8988T (cell line): ENCODE measurements around the gene PXDN.

ENCODE experiments used
- DNase-seq: peaks from one replicate; pipeline ENCODE4 v3.0.0; 2011

PXDN gene

GRCh38 chr2:1645761-1646476, 98.4 kb downstream of the PXDN start:
- DNase-seq = no peak

DNA sequence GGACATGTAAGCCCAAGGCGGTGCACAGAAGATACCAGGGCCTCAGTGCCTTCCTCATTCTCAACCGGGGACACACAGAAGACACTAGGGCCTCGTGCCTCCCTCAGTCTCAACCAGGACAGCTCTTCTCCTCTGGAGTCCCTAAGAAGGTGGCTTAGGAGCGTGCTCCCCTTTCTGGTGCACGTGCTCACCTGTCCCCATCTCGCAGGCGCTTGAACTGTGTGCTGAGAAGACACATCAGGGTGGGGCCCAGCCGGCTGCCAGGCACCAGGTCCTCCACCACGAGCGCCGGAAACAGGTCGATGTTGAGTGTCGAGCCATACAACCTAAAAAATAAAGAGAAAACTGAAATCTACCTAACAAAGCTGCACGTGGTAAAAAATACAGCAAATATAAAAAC, 99.9 kb downstream of the PXDN start:
- DNase-seq = no peak

- no peak for DNase-seq
These were observed 101.2 kb downstream of the PXDN start for GRCh38 chr2:1642993-1643619.

- DNase-seq = no peak
These were observed 102.1 kb downstream of the PXDN start for GRCh38 chr2:1642066-1642861.

DNA sequence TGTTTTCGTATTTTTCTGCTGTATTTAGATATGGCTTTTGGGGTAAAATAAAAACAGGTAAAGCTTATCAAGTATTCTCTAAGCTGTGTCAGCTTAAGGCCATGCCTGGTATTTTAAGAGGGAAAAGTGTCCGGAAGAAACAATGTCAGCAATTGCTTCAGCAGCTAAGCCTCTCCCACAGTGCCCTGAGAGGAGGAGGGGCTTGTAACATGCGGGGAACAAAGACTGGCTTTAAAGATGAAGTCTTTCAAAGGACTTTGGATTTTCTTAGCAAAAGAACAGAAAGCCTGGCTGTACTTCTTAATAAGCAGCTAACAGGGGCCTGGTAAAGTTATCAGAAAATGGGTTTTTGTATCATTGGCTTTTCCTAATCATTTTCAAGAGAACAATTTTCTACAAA, 102.8 kb downstream of the PXDN start:
- DNase-seq = no peak

GRCh38 chr2:1640301-1641135, 103.8 kb downstream of the PXDN start:
- DNase-seq = no peak

GRCh38 chr2:1639086-1639858, 105.0 kb downstream of the PXDN start:
- DNase-seq = no peak

DNA sequence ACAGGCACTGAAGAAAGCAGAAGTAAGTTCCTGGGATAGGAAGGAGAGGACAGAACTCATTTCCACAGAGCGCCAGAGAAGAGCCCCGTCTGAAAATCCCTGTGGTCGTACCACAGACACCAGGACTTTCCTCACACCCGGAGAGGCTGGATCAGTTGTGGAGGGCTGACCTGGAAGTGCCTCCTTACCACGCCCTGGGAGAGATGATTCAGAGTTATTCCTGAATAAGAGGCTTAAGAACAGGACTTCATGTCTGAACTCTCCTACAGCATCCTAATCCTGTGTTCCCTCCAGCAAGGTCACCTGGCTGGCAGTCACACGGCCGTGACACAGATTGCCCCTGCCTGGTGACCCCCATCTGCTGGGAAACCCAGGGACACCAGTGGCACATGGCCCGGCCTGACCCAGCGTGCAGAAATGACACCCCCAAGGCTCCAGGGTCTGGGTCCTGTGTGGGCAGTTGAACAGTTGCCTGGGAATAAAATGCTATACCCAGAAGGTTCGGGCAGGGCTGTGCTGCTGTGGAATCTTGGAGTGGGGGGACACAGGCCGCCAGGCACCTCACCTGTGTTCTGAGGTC, 105.9 kb downstream of the PXDN start:
- no peak for DNase-seq

GRCh38 chr2:1636791-1637415, 107.4 kb downstream of the PXDN start:
- DNase-seq = no peak

GRCh38 chr2:1635823-1636222, 108.5 kb downstream of the PXDN start:
- DNase-seq = no peak

GRCh38 chr2:1634681-1635341, 109.5 kb downstream of the PXDN start:
- DNase-seq = no peak

GRCh38 chr2:1633936-1634587, 110.3 kb downstream of the PXDN start:
- no peak for DNase-seq

- no peak for DNase-seq
These were observed 111.1 kb downstream of the PXDN start for GRCh38 chr2:1633092-1633671.

- no peak for DNase-seq
These were observed 111.8 kb downstream of the PXDN start for GRCh38 chr2:1632510-1632909.

- no peak for DNase-seq
These were observed 112.3 kb downstream of the PXDN start for GRCh38 chr2:1632002-1632348.

- DNase-seq = no peak
These were observed 112.9 kb downstream of the PXDN start for GRCh38 chr2:1631292-1632001.

DNA sequence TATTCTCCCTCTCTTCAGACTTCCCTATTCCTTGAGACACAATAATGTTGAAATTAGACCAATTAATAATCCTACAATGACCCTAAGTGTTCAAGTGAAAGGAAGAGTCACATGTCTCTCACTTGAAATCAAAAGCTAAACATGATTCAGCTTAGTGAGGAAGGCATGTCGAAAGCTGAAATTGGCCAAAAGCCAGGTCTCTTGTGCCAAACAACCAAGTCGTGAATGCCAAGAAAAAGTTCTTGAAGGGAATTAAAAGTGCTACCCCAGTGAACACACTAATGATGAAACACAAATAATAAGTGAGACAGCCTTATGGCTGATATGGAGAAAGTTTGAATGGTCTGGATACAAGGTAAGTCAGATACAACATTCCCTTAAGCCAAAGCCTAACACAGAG, 115.4 kb downstream of the PXDN start:
- DNase-seq = no peak

DNA sequence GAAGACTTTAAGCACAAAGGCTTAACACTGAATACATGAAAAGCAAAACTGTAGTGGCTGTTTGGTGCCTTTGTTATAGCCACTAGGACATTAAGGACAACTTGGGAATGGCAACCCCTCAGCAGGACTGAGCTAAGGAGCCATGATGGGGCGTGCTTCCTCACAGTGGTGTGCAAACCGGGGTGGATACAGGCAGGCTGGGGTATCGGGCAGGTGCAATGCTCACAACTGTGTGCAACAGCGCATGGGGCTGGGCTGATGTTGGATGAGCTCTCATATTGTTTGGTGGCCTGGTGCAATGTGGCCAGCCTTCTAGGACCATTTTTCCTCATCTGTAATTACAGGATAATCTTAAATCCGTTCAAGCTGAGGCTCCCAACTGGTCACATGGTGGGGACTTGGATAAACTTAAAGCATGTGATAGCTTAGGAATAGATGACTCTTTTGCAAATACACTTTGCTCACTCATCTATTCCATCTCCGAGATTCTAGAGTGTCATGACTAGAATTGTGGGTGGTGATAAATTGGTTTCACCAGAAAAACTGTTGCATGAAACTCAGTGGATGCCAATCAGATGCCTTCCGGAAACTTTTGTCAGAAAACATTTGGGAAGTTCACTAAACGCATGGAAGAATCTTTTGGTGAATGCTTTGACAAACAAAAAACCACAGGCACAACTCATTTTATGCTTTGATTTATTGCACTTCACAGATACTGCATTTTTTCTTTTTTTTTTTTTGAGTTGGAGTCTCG, 116.5 kb downstream of the PXDN start:
- no peak for DNase-seq

- no peak for DNase-seq
These were observed 118.0 kb downstream of the PXDN start for GRCh38 chr2:1626271-1626681.
